GM12878 (cell line): ENCODE data around the gene ADA. TPM values are rescaled to one million over a fixed set of nuclear protein-coding genes. Genes with fewer than 3 reads are reported as not detected.
A peak's percentile ranks its signal among the peaks of the same experiment; 100 is the strongest.

Source experiments
- ASH2L ChIP-seq: fragments of 300-600, 200-600 bp; sonication (generic); IDR thresholded peaks from 2 replicates; pipeline ENCODE4 v1.6.1; 2017; ENCODE audit warnings: low read depth, mild to moderate bottlenecking, borderline replicate concordance
- BCL11A ChIP-seq: IDR thresholded peaks from 2 replicates; pipeline ENCODE4 v1.6.1; 2011; ENCODE audit warnings: low read depth, low read length
- BCL3 ChIP-seq: IDR thresholded peaks from 2 replicates; pipeline ENCODE4 v1.6.1; 2011; ENCODE audit warnings: borderline replicate concordance, low read depth, mild to moderate bottlenecking, moderate library complexity, low read length; ENCODE audit not compliant: insufficient read depth, poor library complexity, severe bottlenecking
- EED ChIP-seq: sonication (generic); IDR thresholded peaks from 2 replicates; pipeline ENCODE4 v1.6.1; 2016; ENCODE audit warnings: antibody characterized with exemption, low read depth
- ELK1 ChIP-seq: IDR thresholded peaks from 2 replicates; pipeline ENCODE4 v1.6.1; 2012; ENCODE audit warnings: low read depth, low read length, improper control_type of control experiment
- GATAD2B ChIP-seq: fragments of 450-650 bp; conservative IDR thresholded peaks from 2 replicates; pipeline ENCODE4 v1.6.1; 2017; ENCODE audit warnings: low read depth, mild to moderate bottlenecking, moderate library complexity
- HCFC1 ChIP-seq: fragments of 150-350 bp; IDR thresholded peaks from 2 replicates; pipeline ENCODE4 v1.6.1; 2014; ENCODE audit warnings: low read length
- IKZF1 ChIP-seq: fragments of 450-650 bp; conservative IDR thresholded peaks from 2 replicates; pipeline ENCODE4 v1.6.1; 2017; ENCODE audit warnings: antibody characterized with exemption, mild to moderate bottlenecking
- KLF5 ChIP-seq: fragments of 450-650 bp; IDR thresholded peaks from 2 replicates; pipeline ENCODE4 v1.6.1; 2014; ENCODE audit warnings: mild to moderate bottlenecking; ENCODE audit not compliant: partially characterized antibody
- MEF2A ChIP-seq: IDR thresholded peaks from 2 replicates; pipeline ENCODE4 v1.6.1; 2011; ENCODE audit warnings: low read depth, mild to moderate bottlenecking, low read length, moderate library complexity; ENCODE audit not compliant: insufficient read depth
- MTA2 ChIP-seq: fragments of 450-650 bp; IDR thresholded peaks from 2 replicates; pipeline ENCODE4 v1.6.1; 2016; ENCODE audit warnings: low read depth, mild to moderate bottlenecking, moderate library complexity
- NR2C2 ChIP-seq: IDR thresholded peaks from 2 replicates; pipeline ENCODE4 v1.6.1; 2011; ENCODE audit warnings: borderline replicate concordance, low read depth; ENCODE audit not compliant: control insufficient read depth, insufficient read length
- PAX5 ChIP-seq: IDR thresholded peaks from 2 replicates; pipeline ENCODE4 v1.6.1; 2011; ENCODE audit warnings: low read depth, low read length, borderline replicate concordance
- POU2F2 ChIP-seq: IDR thresholded peaks from 3 replicates; pipeline ENCODE4 v1.6.1; 2011; ENCODE audit warnings: low read depth, mild to moderate bottlenecking, low read length, borderline replicate concordance
- RAD51 ChIP-seq: fragments of 450-650 bp; IDR thresholded peaks from 2 replicates; pipeline ENCODE4 v1.6.1; 2016; ENCODE audit warnings: moderate library complexity, mild to moderate bottlenecking, inconsistent platforms
- REST ChIP-seq: IDR thresholded peaks from 2 replicates; pipeline ENCODE4 v1.6.1; 2012; ENCODE audit warnings: mild to moderate bottlenecking, low read depth, low read length
- SMARCA5 ChIP-seq: fragments of 450-650 bp; IDR thresholded peaks from 2 replicates; pipeline ENCODE4 v1.6.1; 2017; ENCODE audit warnings: mild to moderate bottlenecking
- SP1 ChIP-seq: IDR thresholded peaks from one replicate; pipeline ENCODE4 v1.6.1; 2011; ENCODE audit warnings: low read depth, low read length
- SPI1 ChIP-seq: IDR thresholded peaks from 2 replicates; pipeline ENCODE4 v1.6.1; 2011; ENCODE audit warnings: low read depth, mild to moderate bottlenecking, low read length, moderate library complexity, borderline replicate concordance; ENCODE audit not compliant: insufficient read depth
- SRF ChIP-seq, 2 experiments: IDR thresholded peaks; 2 replicates each; pipeline ENCODE4 v1.6.1; 2011; ENCODE audit warnings: low read depth in 2 of 2, low read length in 2 of 2, mild to moderate bottlenecking in 1 of 2, moderate library complexity in 1 of 2
- SUZ12 ChIP-seq: fragments of 200-600 bp; sonication (generic); IDR thresholded peaks from one replicate; pipeline ENCODE4 v1.6.1; 2018; ENCODE audit warnings: antibody characterized with exemption, mild to moderate bottlenecking; ENCODE audit not compliant: unreplicated experiment
- ZNF274 ChIP-seq: IDR thresholded peaks from one replicate; pipeline ENCODE4 v1.8.0; 2011; ENCODE audit not compliant: insufficient read length, insufficient read depth
- ZNF622 ChIP-seq: fragments of 450-650 bp; IDR thresholded peaks from 2 replicates; pipeline ENCODE4 v1.6.1; 2017; ENCODE audit warnings: mild to moderate bottlenecking, inconsistent platforms
- ZZZ3 ChIP-seq: IDR thresholded peaks from 2 replicates; pipeline ENCODE4 v1.6.1; 2011; ENCODE audit warnings: low read depth; ENCODE audit not compliant: control insufficient read depth, insufficient read length
- polyA plus RNA-seq, 11 experiments: library from polyadenylated mRNA; depleted of rRNA in 4 of 11; unstranded in 6 of 11; stranded (reverse) in 5 of 11; fragments of >200 nt; fragmentation: Nextera tagmentation in 4 of 11; fragmentation: Illumina TruSeq in 1 of 11; extraction: Ambion mirVana in 4 of 11; extraction: Trizol in 1 of 11; gene quantifications; 1 replicate in 1 of 11; 2 replicates in 10 of 11; pipeline versions ENCODE4 v1.2.1 to v1.2.3, GENCODE V29; 2011 to 2016; ENCODE audit warnings: inconsistent platforms in 2 of 11, missing spikeins in 2 of 11, low read depth in 1 of 11
- total RNA-seq, 4 experiments: library from RNA; depleted of rRNA in 3 of 4; stranded (reverse); fragments of >200 nt in 3 of 4; fragmentation: Illumina TruSeq in 1 of 4; extraction: Trizol in 1 of 4; gene quantifications; 2 replicates each; pipeline versions ENCODE4 v1.2.1 to v1.2.3, GENCODE V29; 2013 to 2021
- TF ChIP-seq, protein P1 (sequence below): fragments of 150-350 bp; IDR thresholded peaks from 2 replicates; pipeline ENCODE4 v1.6.1; 2014; ENCODE audit warnings: mild to moderate bottlenecking, low read depth, low read length

The ADA gene
- total and polyA plus RNA-seq, 10 of the 15 experiments (the other 5 are each of a cell fraction or from before 2014, with no cell fraction given) = 40.9 to 217 (median 90.8) TPM

- TF ChIP-seq MEF2A (peak; percentile 44; the same call in 1 of the 2 replicates), ZNF622 (no peak), KLF5 (peak; percentile 25), ELK1 (no peak), ASH2L (no peak), BCL3 (no peak), SP1 (no peak), SUZ12 (no peak), IKZF1 (peak; percentile 92), POU2F2 (peak; percentile 40; the same call in 1 of the 3 replicates), BCL11A (no peak), SMARCA5 (no peak), HCFC1 (no peak), ZNF274 (no peak), ZZZ3 (no peak), RAD51 (peak; percentile 19; the same call in 1 of the 2 replicates), GATAD2B (no peak), SRF (IDR thresholded peaks at IDR 0.05; ENCODE audit: low read depth in 2 of 2, low read length in 2 of 2) (0 out of 4 replicates have a peak, but pooled peaks of 1 of the 2 experiments have one; percentile 1), EED (peak; percentile 95), PAX5 (no peak; the same call in 1 of the 2 replicates), MTA2 (peak; percentile 52), REST (no peak), NR2C2 (no peak), SPI1 (peak; percentile 94)
- TF ChIP-seq, protein P1, sequence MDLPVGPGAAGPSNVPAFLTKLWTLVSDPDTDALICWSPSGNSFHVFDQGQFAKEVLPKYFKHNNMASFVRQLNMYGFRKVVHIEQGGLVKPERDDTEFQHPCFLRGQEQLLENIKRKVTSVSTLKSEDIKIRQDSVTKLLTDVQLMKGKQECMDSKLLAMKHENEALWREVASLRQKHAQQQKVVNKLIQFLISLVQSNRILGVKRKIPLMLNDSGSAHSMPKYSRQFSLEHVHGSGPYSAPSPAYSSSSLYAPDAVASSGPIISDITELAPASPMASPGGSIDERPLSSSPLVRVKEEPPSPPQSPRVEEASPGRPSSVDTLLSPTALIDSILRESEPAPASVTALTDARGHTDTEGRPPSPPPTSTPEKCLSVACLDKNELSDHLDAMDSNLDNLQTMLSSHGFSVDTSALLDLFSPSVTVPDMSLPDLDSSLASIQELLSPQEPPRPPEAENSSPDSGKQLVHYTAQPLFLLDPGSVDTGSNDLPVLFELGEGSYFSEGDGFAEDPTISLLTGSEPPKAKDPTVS = no peak
Observed at GRCh38 chr20:44646023-44646640, 5.4 kb downstream of the ADA start (continued).
